Non-pigmented ciliary epithelial cell (primary cell): ENCODE measurements around the gene IFNGR1.

ENCODE experiments used
- DNase-seq: peaks from one replicate; pipeline ENCODE4 v3.0.0-alpha.2; 2010; ENCODE audit warnings: low read depth

Gene IFNGR1

GRCh38 chr6:137148306-137149034, 70.7 kb downstream of the IFNGR1 start:
- peak; percentile 28 for DNase-seq
